ENCODE measurements around the gene NGRN.
A peak's percentile ranks its signal among the peaks of the same experiment; 100 is the strongest.
"Not testable (repeated sequence)": the region's sequence is repeated elsewhere in the genome, so short reads cannot be mapped to it uniquely, and the experiment has no call there.

The NGRN gene

DNA sequence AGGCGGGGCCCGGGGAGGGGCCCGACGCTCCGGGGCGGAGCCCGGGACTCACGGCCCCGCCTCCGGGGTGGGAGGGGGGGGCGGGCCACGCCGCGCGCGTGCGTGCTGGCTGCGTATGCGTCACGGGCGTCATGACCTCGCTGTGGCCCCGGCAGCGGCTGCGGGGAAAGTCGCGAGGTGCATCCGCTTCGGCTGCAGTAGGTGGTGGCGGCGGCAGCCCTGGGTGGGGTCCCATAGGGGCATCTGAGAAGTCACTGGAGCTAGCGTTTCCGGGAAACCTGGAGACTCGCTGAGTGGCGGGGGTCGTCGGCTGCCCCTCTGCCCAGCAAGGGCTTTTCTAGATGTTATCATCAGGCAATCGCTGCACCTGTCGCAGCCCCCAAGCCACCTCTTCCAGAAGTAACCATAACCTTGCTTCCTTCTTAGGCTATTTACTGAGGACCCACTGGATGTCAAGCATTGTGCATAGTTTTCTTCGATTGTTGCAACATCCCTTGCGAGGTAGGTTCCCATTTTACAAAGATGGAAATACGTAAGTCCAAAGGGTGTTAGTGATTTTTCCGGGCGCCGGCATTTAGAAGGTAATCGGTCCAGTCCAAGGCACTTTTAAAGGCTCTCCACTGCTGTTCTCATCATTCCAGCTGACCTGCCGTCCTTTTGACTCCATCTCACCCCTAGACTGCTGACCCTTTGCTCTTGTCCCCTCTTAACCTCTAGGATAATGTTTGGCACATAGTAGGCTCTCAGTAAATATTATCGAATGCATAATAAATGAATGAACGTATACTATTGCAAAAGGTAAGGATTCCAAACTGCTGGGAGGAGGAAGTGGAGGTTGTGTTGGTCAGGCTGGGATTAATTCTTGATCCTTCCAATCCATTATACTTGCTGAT, 31.1 kb upstream of the NGRN start, which contains the start of gene GDPGP1:
TSS of gene GDPGP1 (plus strand) at position 114 of the 893 bp plus-strand sequence. CDS start 6,700 bp downstream, outside the sequence.
- DNase-seq = peak; percentile 32

DNA sequence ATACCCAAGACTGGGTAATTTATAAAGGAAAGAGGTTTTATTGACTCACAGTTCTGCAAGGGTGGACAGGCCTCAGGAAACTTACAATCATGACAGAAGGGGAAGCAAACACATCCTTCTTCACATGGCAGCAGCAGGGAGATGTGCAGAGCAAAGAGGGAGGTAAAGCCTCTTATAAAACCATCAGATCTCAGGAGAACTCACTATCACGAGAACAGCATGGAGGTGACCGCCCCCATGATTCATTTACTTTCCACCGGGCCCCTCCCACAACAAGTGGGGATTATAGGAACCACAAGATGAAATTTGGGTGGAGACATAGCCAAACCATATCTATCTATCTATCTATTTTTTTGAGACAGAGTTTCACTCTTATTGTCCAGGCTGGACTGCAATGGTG, 26.1 kb upstream of the NGRN start:
- DNase-seq = no peak

GRCh38 chr15:90240856-90241255, 24.6 kb upstream of the NGRN start:
- no peak for DNase-seq

DNA sequence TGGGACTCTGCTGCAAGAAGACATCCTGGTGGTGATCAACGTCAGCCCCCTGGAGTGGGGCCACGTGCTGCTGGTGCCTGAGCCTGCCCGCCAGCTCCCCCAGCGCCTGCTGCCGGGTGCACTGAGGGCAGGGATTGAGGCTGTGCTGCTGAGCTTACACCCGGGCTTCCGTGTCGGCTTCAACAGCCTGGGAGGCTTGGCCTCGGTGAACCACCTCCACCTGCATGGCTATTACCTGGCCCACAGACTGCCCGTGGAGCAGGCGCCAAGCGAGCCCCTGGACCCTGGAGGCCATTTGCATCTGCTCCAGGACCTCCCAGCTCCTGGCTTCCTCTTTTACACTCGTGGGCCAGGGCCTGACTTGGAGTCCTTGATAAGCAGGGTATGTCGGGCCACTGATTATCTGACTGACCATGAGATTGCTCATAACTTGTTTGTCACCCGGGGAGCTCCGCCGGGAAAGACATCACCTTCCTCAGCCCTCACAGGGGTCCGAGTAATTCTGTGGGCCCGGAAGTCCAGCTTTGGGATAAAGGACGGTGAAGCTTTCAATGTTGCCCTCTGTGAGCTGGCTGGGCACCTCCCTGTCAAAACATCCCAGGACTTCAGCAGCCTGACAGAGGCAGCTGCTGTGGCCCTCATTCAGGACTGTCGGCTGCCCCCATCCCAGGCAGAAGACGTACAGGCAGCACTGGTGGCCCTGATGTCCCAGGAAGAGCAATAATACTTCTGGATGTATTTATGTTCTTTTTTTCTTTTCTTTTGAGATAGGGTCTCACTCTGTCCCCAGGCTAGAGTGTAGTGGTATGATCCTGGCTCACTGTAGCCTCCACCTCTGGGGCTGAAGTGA, 23.9 kb upstream of the NGRN start:
- DNase-seq = no peak

GRCh38 chr15:90243943-90244639, 21.4 kb upstream of the NGRN start:
- DNase-seq = no peak

GRCh38 chr15:90248789-90249202, 16.7 kb upstream of the NGRN start:
- no peak for DNase-seq

DNA sequence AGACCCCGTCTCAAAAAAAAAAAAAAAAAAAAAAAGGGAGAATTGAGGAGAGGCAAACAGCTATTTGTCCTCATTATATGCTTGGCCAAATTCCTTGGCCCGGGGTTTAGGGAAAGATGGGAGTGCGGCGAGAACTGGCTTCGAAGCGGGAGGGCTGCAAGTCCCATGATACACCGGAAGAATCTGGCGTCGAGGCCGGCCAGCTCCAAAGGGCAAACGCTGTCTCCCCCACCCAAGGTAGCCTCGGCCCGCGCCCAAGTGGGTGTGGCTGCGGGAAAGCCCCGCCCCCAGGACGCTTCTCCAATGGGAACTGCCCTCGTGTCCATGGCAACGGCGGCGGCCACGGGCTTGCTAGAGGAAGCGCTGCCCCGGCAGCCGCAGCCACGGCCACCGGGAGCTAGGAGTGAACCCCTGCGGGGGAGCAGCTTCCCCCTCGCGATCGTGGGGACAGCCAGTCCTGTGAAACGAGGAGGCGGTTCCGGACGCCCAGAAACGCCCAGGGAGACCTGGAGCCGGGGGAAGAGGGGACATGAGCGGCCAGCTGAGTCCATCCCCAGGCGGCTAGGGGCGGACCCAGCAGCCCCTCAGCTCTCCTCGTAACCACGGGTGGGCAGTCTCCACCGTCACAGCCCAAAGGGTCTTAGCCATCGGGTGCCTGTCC, 16.1 kb upstream of the NGRN start, which contains the start of gene TTLL13:
TSS of gene TTLL13 (plus strand) at position 354 of the 661 bp plus-strand sequence. CDS start 1,075 bp downstream, outside the sequence.
- peak; percentile 80 for DNase-seq

- no peak for DNase-seq
Measured at GRCh38 chr15:90257776-90258175, 7.7 kb upstream of the NGRN start.

DNA sequence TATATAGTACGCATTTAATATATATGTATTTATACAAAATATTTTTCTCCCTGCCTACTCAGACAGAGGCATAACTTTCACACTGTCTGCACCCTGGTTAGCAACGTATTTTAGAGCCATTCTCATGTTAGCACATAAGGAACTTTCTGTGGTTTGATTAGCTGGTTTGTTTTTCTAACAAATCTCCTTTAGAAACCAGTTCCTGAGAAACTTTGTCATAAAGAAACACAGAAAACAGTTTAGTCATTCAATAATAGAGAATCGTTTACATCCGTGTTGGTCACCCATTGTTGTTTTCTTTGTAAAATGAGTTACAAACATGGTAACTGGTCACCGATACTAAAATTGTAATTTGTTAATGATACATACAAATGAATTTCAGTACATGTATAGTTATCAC, 5.9 kb upstream of the NGRN start:
- DNase-seq = no peak

DNA sequence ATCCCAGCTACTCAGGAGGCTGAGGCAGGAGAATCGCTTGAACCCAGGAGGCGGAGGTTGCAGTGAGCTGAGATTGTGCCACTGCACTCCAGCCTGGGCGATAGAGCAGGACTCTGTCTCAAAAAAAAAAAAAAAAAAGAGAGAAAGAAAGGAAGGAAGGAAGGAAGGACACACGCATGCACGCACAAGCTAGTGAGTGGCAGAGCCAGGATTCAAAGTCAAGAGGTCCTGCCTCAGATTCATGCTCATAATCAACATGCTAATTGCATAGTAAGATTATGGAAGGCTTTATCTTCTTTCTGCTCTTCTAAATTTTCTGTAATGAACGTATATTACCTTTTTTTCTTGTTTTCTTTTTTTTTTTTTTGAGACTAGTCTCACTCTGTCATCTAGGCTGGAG, 4.7 kb upstream of the NGRN start:
- not testable (repeated sequence) for DNase-seq

- no peak for DNase-seq
Measured at GRCh38 chr15:90261811-90262210, 3.7 kb upstream of the NGRN start.

DNA sequence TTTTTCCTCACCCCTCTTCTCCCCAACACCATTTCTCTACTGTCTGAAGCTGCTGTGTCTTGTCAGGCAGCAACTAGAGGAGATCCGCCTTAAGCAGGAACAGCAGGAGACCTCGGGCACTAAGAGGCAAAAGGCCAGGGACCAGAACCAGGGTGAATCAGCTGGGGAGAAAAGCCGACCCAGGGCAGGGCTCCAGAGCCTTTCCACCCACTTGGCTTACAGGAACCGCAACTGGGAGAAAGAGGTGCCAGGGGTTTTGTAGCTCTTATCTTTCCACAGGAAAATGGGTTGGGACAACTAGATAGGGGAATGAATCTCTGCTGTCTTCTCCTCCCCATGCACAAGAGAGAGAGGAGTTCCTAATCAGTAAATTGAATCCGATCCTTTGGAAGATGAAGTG, 3.0 kb upstream of the NGRN start:
- DNase-seq = no peak

DNA sequence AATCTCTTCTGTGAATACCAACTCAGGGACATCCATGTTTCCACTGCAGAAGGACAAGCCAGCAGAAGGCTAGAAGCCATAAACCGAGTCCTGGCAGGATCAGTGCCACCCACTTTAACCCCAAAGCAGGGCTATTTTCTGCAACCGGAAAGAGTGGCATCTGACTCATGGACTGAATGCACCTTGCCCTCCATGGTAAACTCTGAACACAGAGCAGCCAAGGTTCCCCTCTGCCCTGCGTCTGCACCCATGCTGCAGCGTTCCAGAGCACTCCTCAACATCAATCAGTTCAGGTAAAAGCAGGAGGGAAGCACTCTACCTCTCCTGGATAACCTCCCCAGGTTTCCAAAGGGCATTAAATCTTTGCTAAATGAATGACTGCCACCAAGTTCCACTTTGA, 801 bp upstream of the NGRN start:
- no peak for DNase-seq

GRCh38 chr15:90266061-90266431, 574 bp downstream of the NGRN start:
- peak; percentile 62 for DNase-seq

DNA sequence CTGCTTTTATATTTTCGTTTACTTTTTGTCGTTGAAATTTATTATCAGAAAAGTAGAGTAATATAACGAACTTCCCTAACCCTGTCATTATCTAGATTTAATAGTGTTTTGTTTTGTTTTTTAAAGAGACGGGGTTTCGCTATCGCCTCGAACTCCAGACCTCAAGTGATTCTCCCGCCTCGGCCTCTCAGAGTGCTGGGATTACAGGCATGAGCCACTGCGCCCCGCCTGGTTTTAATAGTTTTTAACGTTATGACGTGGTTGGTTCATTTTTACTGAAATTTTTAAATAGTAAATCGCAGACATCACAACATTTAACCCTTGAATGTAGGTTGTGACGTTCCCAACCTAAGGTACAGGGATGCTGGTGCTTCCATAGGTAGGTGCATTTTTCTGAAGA, 1.0 kb downstream of the NGRN start:
- no peak for DNase-seq

GRCh38 chr15:90268415-90268814, 2.9 kb downstream of the NGRN start:
- DNase-seq = peak; percentile 1

DNA sequence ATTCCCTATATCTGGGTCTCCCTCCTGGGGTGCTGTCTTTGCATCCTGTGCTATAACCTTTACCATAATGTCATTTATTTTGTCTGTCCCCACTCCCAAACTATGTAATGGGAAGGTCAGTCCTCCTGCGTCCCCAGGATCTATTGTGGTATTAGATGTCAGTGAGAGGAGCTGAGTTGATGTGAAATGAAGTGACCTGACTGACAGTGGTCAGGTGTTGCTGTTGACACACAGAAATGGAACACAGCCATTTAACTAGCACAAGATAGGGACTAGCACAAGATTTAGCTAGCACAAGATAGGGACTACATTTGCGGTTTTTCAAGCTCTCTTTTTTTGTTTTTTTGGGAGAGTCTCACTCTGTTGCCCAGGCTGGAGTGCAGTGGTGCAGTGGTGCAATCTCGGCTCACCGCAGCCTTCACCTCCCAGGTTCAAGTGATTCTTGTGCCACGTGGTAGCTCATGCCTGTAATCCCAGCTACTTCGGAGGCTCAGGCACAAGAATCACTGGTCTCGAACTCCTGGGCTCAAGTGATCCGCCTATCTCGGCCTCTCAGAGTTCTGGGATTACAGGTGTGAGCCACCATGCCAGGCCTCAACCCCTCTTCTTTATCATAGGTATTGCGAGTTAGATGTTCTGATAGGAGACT, 5.2 kb downstream of the NGRN start:
- DNase-seq = no peak

DNA sequence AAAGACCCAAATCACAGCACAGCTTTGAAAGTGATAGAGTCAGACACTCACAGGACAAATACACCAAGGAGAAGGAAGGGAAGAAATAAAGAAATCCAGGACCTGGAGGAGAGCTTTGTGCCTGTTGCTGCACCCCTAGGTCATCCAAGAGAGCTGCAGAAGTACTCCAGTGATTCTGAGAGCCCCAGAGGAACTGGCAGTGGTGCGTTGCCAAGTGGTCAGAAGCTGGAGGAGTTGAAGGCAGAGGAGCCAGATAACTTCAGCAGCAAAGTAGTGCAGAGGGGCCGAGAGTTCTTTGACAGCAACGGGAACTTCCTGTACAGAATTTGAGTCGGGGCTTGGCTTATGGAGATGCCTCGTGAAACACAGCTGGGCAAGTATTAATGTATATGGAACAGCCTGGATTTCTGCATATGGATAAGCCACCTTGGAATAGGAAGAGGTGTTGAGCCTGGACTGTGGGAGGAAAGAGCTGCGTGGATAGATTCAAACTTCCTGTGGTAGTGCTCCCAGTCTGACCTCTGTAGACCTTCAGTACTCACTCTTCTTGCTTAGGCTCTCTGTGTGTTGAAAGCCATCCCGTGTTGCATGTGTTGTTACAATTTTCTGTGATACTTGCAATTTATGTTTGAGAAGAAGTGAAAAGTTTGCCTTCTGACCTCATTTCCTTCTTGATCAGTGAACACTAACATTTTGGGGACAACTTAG, 6.1 kb downstream of the NGRN start:
- no peak for DNase-seq

DNA sequence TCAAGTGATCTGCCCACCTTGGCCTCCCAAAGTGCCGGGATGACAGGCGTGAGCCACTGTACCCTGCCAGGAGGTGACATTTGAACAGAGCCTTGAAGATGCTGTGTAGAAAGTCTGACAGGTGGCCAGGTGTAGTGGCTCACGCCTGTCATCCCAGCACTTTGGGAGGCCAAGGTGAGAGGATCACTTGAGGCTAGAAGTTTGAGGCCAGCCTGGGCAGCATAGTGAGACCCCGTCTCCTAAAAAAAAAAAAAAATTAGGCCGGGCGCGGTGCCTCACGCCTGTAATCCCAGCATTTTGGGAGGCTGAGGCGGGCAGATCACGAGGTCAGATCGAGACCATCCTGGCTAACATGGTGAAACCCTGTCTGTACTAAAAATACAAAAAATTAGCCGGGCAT, 13.0 kb downstream of the NGRN start:
- not testable (repeated sequence) for DNase-seq

DNA sequence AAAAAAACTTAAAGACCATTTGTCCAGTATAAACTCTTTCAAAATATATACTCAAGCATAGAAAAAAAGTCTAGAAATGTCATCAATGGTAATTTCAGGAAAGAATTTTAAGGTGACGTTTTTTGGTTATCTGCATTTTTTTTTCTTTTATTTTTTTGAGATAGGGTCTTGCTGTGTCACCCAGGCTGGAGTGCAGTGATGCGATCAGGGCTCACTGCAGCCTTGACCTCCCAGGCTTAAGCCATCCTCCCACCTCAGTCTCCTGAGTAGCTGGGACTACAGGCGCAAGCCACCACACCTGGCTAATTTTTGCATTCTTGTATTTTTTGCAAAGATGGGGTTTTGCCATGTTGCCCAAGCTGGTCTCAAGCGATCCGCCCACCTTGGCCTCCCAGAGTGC, 15.3 kb downstream of the NGRN start:
- DNase-seq = not testable (repeated sequence)

DNA sequence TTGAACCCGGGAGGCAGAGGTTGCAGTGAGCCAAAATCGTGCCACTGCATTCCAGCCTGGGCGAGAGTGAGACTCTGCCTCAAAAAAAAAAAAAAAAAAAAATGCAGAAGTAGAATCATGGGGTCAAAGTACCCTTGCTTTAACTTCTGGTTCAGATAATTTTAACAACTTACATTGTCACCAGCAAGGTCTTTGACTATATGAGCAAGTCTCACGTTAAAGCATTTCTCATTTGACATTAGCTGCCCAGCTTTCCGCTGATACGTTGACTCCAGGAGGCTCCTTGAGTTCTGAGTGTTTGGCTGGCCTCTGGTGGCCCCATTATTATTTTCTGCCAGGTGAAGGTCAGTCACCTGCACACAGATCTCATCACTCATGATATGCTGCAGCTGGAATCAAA, 16.2 kb downstream of the NGRN start:
- DNase-seq = not testable (repeated sequence)

Measured in NCI-H1092 treated with DMSO at 0.1 percent for 48 hours (cell line).